Measurements from ENCODE around the gene ENO1.

DNA sequence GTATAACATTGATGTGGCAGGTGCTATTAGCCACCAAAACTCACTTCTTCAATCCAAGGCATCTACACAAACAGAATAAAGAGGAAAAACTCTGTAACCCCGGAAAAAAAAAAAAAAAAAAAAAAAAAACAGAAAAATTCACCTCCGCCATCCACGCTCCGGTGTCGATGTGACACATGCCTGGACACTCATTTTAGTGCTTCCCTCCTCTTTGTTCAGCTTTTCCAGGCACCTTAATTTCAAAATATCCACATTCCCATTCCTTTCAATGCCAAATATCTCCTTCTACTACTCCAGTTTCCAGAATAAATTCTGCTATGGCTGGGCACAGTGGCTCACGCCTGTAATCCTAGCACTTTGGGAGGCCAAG lies 55.2 kb downstream of the ENO1 start:
- TF ChIP-seq, protein P1, sequence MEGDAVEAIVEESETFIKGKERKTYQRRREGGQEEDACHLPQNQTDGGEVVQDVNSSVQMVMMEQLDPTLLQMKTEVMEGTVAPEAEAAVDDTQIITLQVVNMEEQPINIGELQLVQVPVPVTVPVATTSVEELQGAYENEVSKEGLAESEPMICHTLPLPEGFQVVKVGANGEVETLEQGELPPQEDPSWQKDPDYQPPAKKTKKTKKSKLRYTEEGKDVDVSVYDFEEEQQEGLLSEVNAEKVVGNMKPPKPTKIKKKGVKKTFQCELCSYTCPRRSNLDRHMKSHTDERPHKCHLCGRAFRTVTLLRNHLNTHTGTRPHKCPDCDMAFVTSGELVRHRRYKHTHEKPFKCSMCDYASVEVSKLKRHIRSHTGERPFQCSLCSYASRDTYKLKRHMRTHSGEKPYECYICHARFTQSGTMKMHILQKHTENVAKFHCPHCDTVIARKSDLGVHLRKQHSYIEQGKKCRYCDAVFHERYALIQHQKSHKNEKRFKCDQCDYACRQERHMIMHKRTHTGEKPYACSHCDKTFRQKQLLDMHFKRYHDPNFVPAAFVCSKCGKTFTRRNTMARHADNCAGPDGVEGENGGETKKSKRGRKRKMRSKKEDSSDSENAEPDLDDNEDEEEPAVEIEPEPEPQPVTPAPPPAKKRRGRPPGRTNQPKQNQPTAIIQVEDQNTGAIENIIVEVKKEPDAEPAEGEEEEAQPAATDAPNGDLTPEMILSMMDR (IDR thresholded peaks at IDR 0.05): no peak
- no peak for TF ChIP-seq POLR2A (IDR thresholded peaks at IDR 0.05)
